ENCODE measurements around the gene HSPBP1. TPM values are rescaled to one million over a fixed set of nuclear protein-coding genes. Genes with fewer than 3 reads are reported as not detected.

Gene HSPBP1
- total and polyA plus RNA-seq, 2 donors (not counting 3 experiments of a cell fraction or from before 2014, with no cell fraction given) = 30.4 to 47.5 TPM

GRCh38 chr19:55303477-55303876, 23.6 kb upstream of the HSPBP1 start:
- CTCF ChIA-PET = interaction anchor here (2.4 to 3.8 kb wide), 4 partner anchors 9 to 163 kb away, joined by 8 to 51 read pairs (median 18); partner anchors contain the start of gene TMEM238
- Histone ChIP-seq H3K9me3 (replicated peaks; ENCODE audit: control insufficient read depth, insufficient read depth, low read length) (no peaks in the 10 kb centered on the region), H3K9me1 (replicated peaks; ENCODE audit: control insufficient read depth, extremely low read depth, insufficient read depth, low read length) (no peaks in the 10 kb centered on the region), H3K9ac (replicated peaks; ENCODE audit: extremely low read depth, insufficient read depth, low read length) (no peak overlapping the region), H3K36me3 (ENCODE audit: control insufficient read depth in 2 of 2, extremely low read depth in 1 of 2, insufficient read depth in 2 of 2, low read length in 2 of 2) (no peaks in the 10 kb centered on the region), H2AFZ (ENCODE audit: low read depth, low read length) (no peak overlapping the region), H3K79me2 (ENCODE audit: control insufficient read depth, insufficient read depth, low read length) (no peaks in the 10 kb centered on the region), H3K27ac (ENCODE audit: insufficient read depth, low read depth, low read length) (no peak overlapping the region), H3K4me3 (replicated peaks in 1 of 3; ENCODE audit: insufficient read depth in 1 of 3, low read depth in 1 of 3, low read length in 3 of 3) (no peak overlapping the region), H3K4me2 (ENCODE audit: insufficient read depth, low read length) (no peak overlapping the region), H3K27me3 (ENCODE audit: control insufficient read depth in 2 of 2, insufficient read depth in 2 of 2, low read length in 2 of 2) (peaks cover 0 to 3% of the 10 kb centered on the region in 2 experiments), H3K4me1 (ENCODE audit: control insufficient read depth, extremely low read depth, insufficient read depth, low read length) (no peaks in the 10 kb centered on the region), H4K20me1 (replicated peaks; ENCODE audit: control insufficient read depth, extremely low read depth, insufficient read depth, low read length) (no peaks in the 10 kb centered on the region)
- POLR2A ChIA-PET = no interaction called here
- no TSS peak for BruUV-seq (replicated peaks)
- DNase-seq (ENCODE audit: low read depth, low spot score) (no peak), FAIRE-seq (no peak)
- TF ChIP-seq EZH2 (IDR thresholded peaks at IDR 0.05; ENCODE audit: borderline replicate concordance, low read depth, low read length, severe bottlenecking) = no peak
- no peak for TF ChIP-seq MYC (IDR thresholded peaks at IDR 0.05; ENCODE audit: low read depth, low read length)
- no peak for TF ChIP-seq CTCF (IDR thresholded peaks at IDR 0.05; ENCODE audit: extremely low read depth in 1 of 2, insufficient read depth in 1 of 2, low read depth in 1 of 2, low read length in 2 of 2)
- no peak for TF ChIP-seq POLR2AphosphoS5 (IDR thresholded peaks at IDR 0.05; ENCODE audit: insufficient read depth, low read depth, low read length)
- TF ChIP-seq POLR2A (IDR thresholded peaks at IDR 0.05; ENCODE audit: low read depth, low read length) = no peak
- TF ChIP-seq JUN (IDR thresholded peaks at IDR 0.05; ENCODE audit: borderline replicate concordance, insufficient read depth, insufficient read length, low read depth) = no peak
- TF ChIP-seq GATA2 (IDR thresholded peaks at IDR 0.05; ENCODE audit: insufficient read depth, insufficient read length, low read depth, low read length) = no peak
- TF ChIP-seq MAX (IDR thresholded peaks at IDR 0.05; ENCODE audit: insufficient read depth, insufficient read length) = no peak
- no peak for TF ChIP-seq FOS (IDR thresholded peaks at IDR 0.05; ENCODE audit: borderline replicate concordance, insufficient read depth, low read length)
- dilution Hi-C loops (cut with MboI; ENCODE audit: extremely low pct_ligation_motif_present, low sequenced_read_pairs) = no loop called here
- intact Hi-C loops (cut with micrococcal nuclease) = loop anchor here (5.0 kb wide), 1 partner anchor 161 kb away; no protein-coding TSS in a partner anchor
